Activated T-helper 1 cell treated with anti-CD3 and anti-CD28 coated beads, Interleukin-12 subunit alpha, Interleukin-12 subunit beta, Interleukin-2, Interleukin-4 antibody, amounts not matched to agents 30 ng/mL and 10 ng/mL and 1 ng/mL, durations not matched to agents 14 hours and 24 hours and 36 hours (primary cell): ENCODE data around the gene GPHN. TPM values are rescaled to one million over a fixed set of nuclear protein-coding genes. Genes with fewer than 3 reads are reported as not detected.
"Not testable (repeated sequence)": the region's sequence is repeated elsewhere in the genome, so short reads cannot be mapped to it uniquely, and the experiment has no call there.

Experiments used
- DNase-seq: peaks from one replicate; pipeline ENCODE4 v3.0.0; 2021; ENCODE audit warnings: low spot score
- H3K27ac Mint-ChIP-seq: one replicate; pipeline ENCODE4 v1.8.0; 2021; ENCODE audit warnings: mild to moderate bottlenecking, mixed read lengths
- H3K27me3 Mint-ChIP-seq: one replicate; pipeline ENCODE4 v1.8.0; 2022; ENCODE audit warnings: mild to moderate bottlenecking, moderate library complexity, mixed read lengths; ENCODE audit not compliant: insufficient read depth
- H3K36me3 Mint-ChIP-seq: one replicate; pipeline ENCODE4 v1.8.0; 2021; ENCODE audit warnings: low read depth, mixed read lengths
- H3K4me1 Mint-ChIP-seq: one replicate; pipeline ENCODE4 v1.8.0; 2021; ENCODE audit warnings: low read depth, mixed read lengths
- H3K4me3 Mint-ChIP-seq: one replicate; pipeline ENCODE4 v1.8.0; 2021; ENCODE audit warnings: mild to moderate bottlenecking, moderate library complexity, mixed read lengths
- H3K9me3 Mint-ChIP-seq: one replicate; pipeline ENCODE4 v1.8.0; 2021; ENCODE audit warnings: mixed read lengths
- intact Hi-C: fragments of 100-400 bp; cut with micrococcal nuclease; formaldehyde crosslinking; loops from one replicate; pipeline ENCODE4 v1.15.1; 2024
- total RNA-seq: library from RNA; stranded (reverse); gene quantifications from 2 replicates; pipeline ENCODE4 v1.2.3, GENCODE V29; 2022

Gene GPHN
- total RNA-seq, 1 donor from 2014 or later = 38.5 TPM

GRCh38 chr14:66508846-66509621 lies 1.1 kb downstream of the GPHN start:
- Mint-ChIP-seq H3K27ac (peak overlapping the region; percentile 82), H3K27me3 (peaks cover 24% of the 10 kb centered on the region), H3K9me3 (no peaks in the 10 kb centered on the region), H3K36me3 (peaks cover 5% of the 10 kb centered on the region), H3K4me3 (peak overlapping the region; percentile 93), H3K4me1 (peaks cover 42% of the 10 kb centered on the region)
- DNase-seq = peak; percentile 41
- intact Hi-C loops = loop anchor here (1.0 to 10.0 kb wide), 11 partner anchors 14 to 2002 kb away; partner anchors contain the start of genes EIF2S1, MAX, PALS1 and RAD51B

- intact Hi-C loops = loop anchor here (2.0 to 10.0 kb wide), 8 partner anchors 42 to 2003 kb away; partner anchors contain the start of genes MAX, RAD51B, RDH11 and ZFYVE26
- Mint-ChIP-seq H3K4me1 (peaks cover 42% of the 10 kb centered on the region), H3K27ac (no peak overlapping the region), H3K9me3 (no peaks in the 10 kb centered on the region), H3K27me3 (peaks cover 24% of the 10 kb centered on the region), H3K4me3 (peak overlapping the region; percentile 93), H3K36me3 (peaks cover 5% of the 10 kb centered on the region)
- DNase-seq = no peak
These were observed 1.9 kb downstream of the GPHN start for GRCh38 chr14:66509874-66510273.

DNA sequence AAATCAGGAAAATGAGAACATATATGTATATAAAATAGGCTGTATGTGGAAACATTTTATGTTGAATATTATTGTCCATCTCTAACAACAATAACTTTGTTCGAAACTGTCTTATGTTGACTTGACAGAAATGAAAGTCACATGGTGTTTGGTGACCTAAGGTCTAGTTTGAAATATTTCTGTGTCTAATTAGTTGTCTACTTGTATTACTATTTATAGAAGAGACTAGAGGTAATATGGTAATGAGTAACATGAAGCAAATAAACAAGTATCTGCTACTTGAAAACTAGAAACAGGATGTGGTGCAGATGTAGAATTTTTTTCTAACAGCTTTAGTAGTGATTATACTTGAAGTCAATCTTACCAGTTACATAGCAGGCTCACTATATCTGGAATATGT lies 3.9 kb downstream of the GPHN start:
- Mint-ChIP-seq H3K4me3 (no peak overlapping the region), H3K36me3 (peaks cover 5% of the 10 kb centered on the region), H3K27me3 (peaks cover 24% of the 10 kb centered on the region), H3K27ac (no peak overlapping the region), H3K9me3 (no peaks in the 10 kb centered on the region), H3K4me1 (peaks cover 40% of the 10 kb centered on the region)
- no peak for DNase-seq
- intact Hi-C loops = loop anchor here (5.0 kb wide), 1 partner anchor 40 kb away; no protein-coding TSS in a partner anchor

DNA sequence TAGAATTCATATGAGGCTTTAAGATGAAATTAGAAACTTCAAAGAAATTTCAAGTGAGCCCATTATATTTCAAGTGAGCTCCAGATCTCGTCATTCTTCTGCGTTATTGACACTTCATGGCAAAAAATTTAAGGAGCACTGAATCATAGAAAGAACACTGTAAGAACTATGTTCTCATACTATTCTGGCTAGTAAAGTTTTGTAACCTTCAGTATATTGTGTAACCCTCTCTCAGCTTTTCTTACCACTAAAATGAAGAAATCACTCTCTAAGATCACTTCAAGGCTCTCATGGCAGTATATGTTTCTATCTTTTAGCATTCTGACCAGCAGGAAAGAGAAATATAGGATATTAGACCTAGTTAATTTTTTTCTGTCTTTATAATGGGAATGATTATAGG lies 6.3 kb downstream of the GPHN start:
- no peak overlapping the region for H3K4me3 Mint-ChIP-seq
- no peak for DNase-seq
- peaks cover 5% of the 10 kb centered on the region for H3K9me3 Mint-ChIP-seq
- intact Hi-C loops = loop anchor here (5.0 kb wide), 1 partner anchor 38 kb away; no protein-coding TSS in a partner anchor
- peaks cover 22% of the 10 kb centered on the region for H3K27me3 Mint-ChIP-seq
- no peak overlapping the region for H3K27ac Mint-ChIP-seq
- peaks cover 5% of the 10 kb centered on the region for H3K36me3 Mint-ChIP-seq
- H3K4me1 Mint-ChIP-seq = peaks cover 32% of the 10 kb centered on the region

GRCh38 chr14:66530526-66530925 lies 22.6 kb downstream of the GPHN start:
- no peak for DNase-seq
- Mint-ChIP-seq H3K4me1 (no peaks in the 10 kb centered on the region), H3K9me3 (no peaks in the 10 kb centered on the region), H3K4me3 (no peak overlapping the region), H3K27ac (no peak overlapping the region), H3K36me3 (no peaks in the 10 kb centered on the region), H3K27me3 (no peaks in the 10 kb centered on the region)
- intact Hi-C loops = no loop called here

DNA sequence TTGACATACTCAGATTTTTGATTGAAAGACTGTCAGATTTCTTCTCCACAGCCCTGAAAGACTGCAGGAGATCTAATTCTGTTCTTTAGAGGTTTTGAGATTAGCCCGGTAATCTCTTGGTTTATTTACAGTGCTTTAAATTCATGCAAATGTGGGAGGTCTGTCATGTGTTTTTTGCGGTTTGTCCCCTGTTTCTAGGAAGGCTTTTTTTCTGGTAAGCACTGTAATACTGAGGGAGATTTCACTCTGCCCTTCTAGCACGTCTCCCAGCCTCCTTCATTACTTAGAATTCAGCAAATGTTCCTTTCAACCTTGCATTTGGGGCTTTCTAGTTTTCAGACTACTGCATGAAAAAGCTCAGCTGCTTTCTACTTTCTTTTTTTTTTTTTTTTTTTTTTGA lies 31.1 kb downstream of the GPHN start:
- no peak for DNase-seq
- Mint-ChIP-seq H3K27ac (no peak overlapping the region), H3K4me1 (peaks cover 13% of the 10 kb centered on the region), H3K9me3 (no peaks in the 10 kb centered on the region), H3K36me3 (no peaks in the 10 kb centered on the region), H3K4me3 (no peak overlapping the region), H3K27me3 (peaks cover 4% of the 10 kb centered on the region)
- intact Hi-C loops = no loop called here

DNA sequence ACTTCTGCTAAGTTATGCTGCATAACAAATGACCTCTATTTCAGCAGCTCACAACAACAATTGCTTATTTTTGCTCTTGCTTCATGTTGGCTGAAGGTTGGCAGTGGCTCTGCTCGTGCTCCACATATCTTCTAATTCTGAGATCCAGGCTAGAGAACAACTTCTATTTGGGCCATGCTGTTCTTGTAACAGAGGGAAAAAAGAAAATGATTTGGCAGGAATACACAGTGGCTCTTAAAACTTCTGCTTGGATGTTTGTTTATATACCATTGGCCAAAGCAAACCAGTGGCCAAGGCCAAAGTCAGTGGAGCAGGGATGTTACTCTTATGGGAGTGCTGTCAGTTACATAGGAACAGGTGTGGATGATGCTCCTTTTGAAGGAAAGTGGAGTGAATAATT lies 32.1 kb downstream of the GPHN start:
- Mint-ChIP-seq H3K27ac (no peak overlapping the region), H3K9me3 (no peaks in the 10 kb centered on the region), H3K36me3 (no peaks in the 10 kb centered on the region), H3K4me3 (no peak overlapping the region), H3K27me3 (peaks cover 4% of the 10 kb centered on the region), H3K4me1 (peaks cover 13% of the 10 kb centered on the region)
- intact Hi-C loops = no loop called here
- no peak for DNase-seq

DNA sequence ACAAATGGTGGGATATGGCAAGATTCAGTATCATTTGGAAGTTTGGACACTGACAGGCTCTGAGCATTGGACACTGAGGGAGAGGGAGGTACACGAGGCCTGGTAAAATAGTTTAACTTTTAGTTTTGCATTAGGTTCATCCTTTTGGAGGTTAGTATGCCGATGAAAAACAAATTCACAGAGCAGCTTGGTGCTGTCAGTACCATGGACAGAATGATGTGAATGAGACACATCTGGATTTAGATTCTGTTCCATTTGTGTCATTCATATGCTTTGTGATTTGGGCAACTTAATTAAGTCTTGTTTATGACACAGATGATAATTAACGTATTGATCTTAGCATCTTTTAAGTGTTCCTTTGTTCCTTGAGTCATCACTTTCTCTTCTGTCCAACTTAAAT lies 33.7 kb downstream of the GPHN start:
- intact Hi-C loops = no loop called here
- H3K27me3 Mint-ChIP-seq = peaks cover 4% of the 10 kb centered on the region

DNA sequence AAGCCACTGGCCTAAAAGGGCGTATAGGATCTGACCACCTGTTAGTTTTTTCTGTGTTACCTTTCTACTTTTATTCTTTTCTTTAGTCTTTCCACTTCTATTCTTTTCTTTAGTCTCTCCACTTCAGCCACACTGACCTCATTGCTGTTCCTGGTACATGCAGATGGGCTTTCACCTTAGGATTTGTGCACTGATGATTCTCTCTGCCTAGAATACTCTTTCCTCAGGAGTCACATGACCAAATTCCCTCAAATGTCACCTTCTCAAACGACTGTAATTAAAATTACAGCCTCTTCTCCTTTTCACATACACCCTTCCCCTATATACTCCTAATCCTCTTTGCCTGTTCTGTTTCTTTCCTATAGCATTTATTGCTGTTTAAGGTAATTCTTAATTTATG lies 36.0 kb downstream of the GPHN start:
- Mint-ChIP-seq H3K4me3 (no peak overlapping the region), H3K27ac (no peak overlapping the region), H3K4me1 (peaks cover 7% of the 10 kb centered on the region), H3K36me3 (no peaks in the 10 kb centered on the region), H3K9me3 (no peaks in the 10 kb centered on the region), H3K27me3 (no peaks in the 10 kb centered on the region)
- intact Hi-C loops = no loop called here
- no peak for DNase-seq

More for the DNA sequence above, 33.7 kb downstream of the GPHN start:
- no peak overlapping the region for H3K27ac Mint-ChIP-seq
- peaks cover 13% of the 10 kb centered on the region for H3K4me1 Mint-ChIP-seq
- H3K4me3 Mint-ChIP-seq = no peak overlapping the region
- H3K36me3 Mint-ChIP-seq = no peaks in the 10 kb centered on the region
- DNase-seq = no peak
- no peaks in the 10 kb centered on the region for H3K9me3 Mint-ChIP-seq

GRCh38 chr14:66545191-66545590 lies 37.2 kb downstream of the GPHN start:
- H3K9me3 Mint-ChIP-seq, intact Hi-C loops: not testable (repeated sequence)

GRCh38 chr14:66545751-66546150 lies 37.8 kb downstream of the GPHN start:
- H3K4me1 Mint-ChIP-seq, DNase-seq, intact Hi-C loops, H3K4me3 Mint-ChIP-seq, H3K27ac Mint-ChIP-seq, H3K36me3 Mint-ChIP-seq, H3K27me3 Mint-ChIP-seq, H3K9me3 Mint-ChIP-seq: not testable (repeated sequence)

More at GRCh38 chr14:66545191-66545590, 37.2 kb downstream of the GPHN start:
- H3K36me3 Mint-ChIP-seq, H3K27ac Mint-ChIP-seq, H3K27me3 Mint-ChIP-seq, DNase-seq, H3K4me1 Mint-ChIP-seq, H3K4me3 Mint-ChIP-seq: not testable (repeated sequence)

- Mint-ChIP-seq H3K27ac (no peak overlapping the region), H3K4me3 (no peak overlapping the region), H3K4me1 (no peaks in the 10 kb centered on the region), H3K9me3 (peaks cover 5% of the 10 kb centered on the region), H3K27me3 (no peaks in the 10 kb centered on the region), H3K36me3 (no peaks in the 10 kb centered on the region)
- no peak for DNase-seq
- intact Hi-C loops = no loop called here
These were observed 55.8 kb downstream of the GPHN start for GRCh38 chr14:66563731-66564130.

GRCh38 chr14:66568220-66568619 lies 60.3 kb downstream of the GPHN start:
- Mint-ChIP-seq H3K9me3 (peaks cover 19% of the 10 kb centered on the region), H3K27ac (no peak overlapping the region), H3K4me1 (no peaks in the 10 kb centered on the region), H3K4me3 (no peak overlapping the region), H3K27me3 (no peaks in the 10 kb centered on the region), H3K36me3 (peaks cover 2% of the 10 kb centered on the region)
- intact Hi-C loops = no loop called here
- no peak for DNase-seq
